ENCODE results near the gene PMAIP1.

GRCh38 chr18:59945544-59945943 lies 45.7 kb downstream of the PMAIP1 start:
- no peak for TF ChIP-seq CTCF (IDR thresholded peaks at IDR 0.05)
- TF ChIP-seq ZFX (IDR thresholded peaks at IDR 0.05; ENCODE audit: borderline replicate concordance), result no peak
